HCT116 (cell line): ENCODE measurements around the gene HES5. TPM values are rescaled to one million over a fixed set of nuclear protein-coding genes. Genes with fewer than 3 reads are reported as not detected.

Experiments used
- ATAC-seq: fragments of 200-7000 bp; cut with Tn5 transposase; 2 replicates; pipeline ENCODE4 v1.9.1; 2020; ENCODE audit warnings: mild to moderate bottlenecking, moderate library complexity
- BruUV-seq: library from RNA; stranded (reverse); fragments of 400-500 nt; replicated peaks from 2 replicates; lab custom pipeline; 2021; lab: Mats Ljungman, UMichigan
- CTCF ChIA-PET: fragments of 300-600 bp; sonication (Branson Sonifier 250); formaldehyde crosslinking; loops from one replicate; lab custom pipeline; 2021; ENCODE audit warnings: antibody characterized with exemption; lab: Charles Lee
- POLR2A ChIA-PET: fragments of 300-600, 350-600 bp; sonication (Branson Sonifier 250); formaldehyde crosslinking; loops from one replicate; lab custom pipeline; 2021; ENCODE audit warnings: antibody characterized with exemption; lab: Charles Lee
- RAD21 ChIA-PET, 2 experiments: fragments of 300-600 bp; sonication (Branson Sonifier 250); formaldehyde crosslinking; loops; one replicate each; lab custom pipeline; 2023; ENCODE audit warnings: low total read pairs in 2 of 2; ENCODE audit not compliant: uncharacterized antibody in 2 of 2, unreplicated experiment in 2 of 2, low non-redundant PET in 1 of 2; lab: Charles Lee
- DNase-seq: peaks from one replicate; pipeline ENCODE4 v3.0.0-alpha.2; 2010; ENCODE audit warnings: low read depth, low spot score
- H2AFZ ChIP-seq: fragments of 200-600 bp; shearing (Covaris generic), sonication (generic); 2 replicates; pipeline ENCODE4 v1.6.1; 2017; ENCODE audit warnings: low read depth, mixed run types, mixed read lengths, antibody characterized with exemption, low read length; ENCODE audit not compliant: poor library complexity, severe bottlenecking
- H3K27ac ChIP-seq: 2 replicates; pipeline ENCODE4 v1.5.1; 2012; ENCODE audit warnings: low read depth, low read length
- H3K27me3 ChIP-seq: fragments of 200-600 bp; sonication (generic); 2 replicates; pipeline ENCODE4 v1.6.1; 2016; ENCODE audit warnings: mixed run types, low read length, mixed read lengths; ENCODE audit not compliant: insufficient read depth
- H3K36me3 ChIP-seq, 2 experiments: fragments of 200-500 bp in 1 of 2; fragments of 200-600 bp in 1 of 2; sonication (Bioruptor generic) in 1 of 2; sonication (generic) in 1 of 2; 2 replicates each; pipeline versions ENCODE4 v1.5.1 to v1.6.1; 2014 to 2016; ENCODE audit warnings: low read length in 2 of 2, inconsistent platforms in 1 of 2, mixed read lengths in 1 of 2, mixed run types in 1 of 2; ENCODE audit not compliant: insufficient read depth in 2 of 2, control insufficient read depth in 1 of 2
- H3K4me1 ChIP-seq, 2 experiments: fragments of 200-600 bp in 1 of 2; sonication (generic) in 1 of 2; 2 replicates each; pipeline versions ENCODE4 v1.5.1 to v1.6.1; 2012 to 2017; ENCODE audit warnings: low read length in 2 of 2, inconsistent platforms in 1 of 2, mild to moderate bottlenecking in 1 of 2, mixed read lengths in 1 of 2, mixed run types in 1 of 2, moderate library complexity in 1 of 2; ENCODE audit not compliant: insufficient read depth in 2 of 2, control insufficient read depth in 1 of 2
- H3K4me2 ChIP-seq: fragments of 200-600 bp; sonication (generic); 2 replicates; pipeline ENCODE4 v1.6.1; 2017; ENCODE audit warnings: mixed run types, low read length, mixed read lengths
- H3K4me3 ChIP-seq, 2 experiments: fragments of 200-600 bp in 1 of 2; sonication (generic) in 1 of 2; replicated peaks in 1 of 2; 2 replicates each; pipeline ENCODE4 v1.5.1; 2011 to 2016; ENCODE audit warnings: low read length in 2 of 2, control low read depth in 1 of 2, low read depth in 1 of 2, mild to moderate bottlenecking in 1 of 2, mixed read lengths in 1 of 2, mixed run types in 1 of 2
- H3K79me2 ChIP-seq: fragments of 200-600 bp; sonication (generic); 2 replicates; pipeline ENCODE4 v1.6.1; 2017; ENCODE audit warnings: mild to moderate bottlenecking, mixed run types, low read length, moderate library complexity, mixed read lengths; ENCODE audit not compliant: insufficient read depth
- H3K9ac ChIP-seq: fragments of 200-600 bp; sonication (generic); 2 replicates; pipeline ENCODE4 v1.6.1; 2016; ENCODE audit warnings: low read length, mixed read lengths
- H3K9me2 ChIP-seq: fragments of 200-600 bp; sonication (generic), shearing (Covaris generic); 2 replicates; pipeline ENCODE4 v1.6.1; 2017; ENCODE audit warnings: mixed run types, mild to moderate bottlenecking, moderate library complexity; ENCODE audit not compliant: insufficient read depth
- H3K9me3 ChIP-seq, 2 experiments: fragments of 200-500 bp in 1 of 2; fragments of 200-600 bp in 1 of 2; sonication (Bioruptor generic) in 1 of 2; sonication (generic) in 1 of 2; 2 replicates each; pipeline ENCODE4 v1.6.1; 2014 to 2017; ENCODE audit warnings: low read length in 2 of 2, mixed read lengths in 2 of 2, inconsistent platforms in 1 of 2, low read depth in 1 of 2, mild to moderate bottlenecking in 1 of 2, mixed run types in 1 of 2, moderate library complexity in 1 of 2; ENCODE audit not compliant: control insufficient read depth in 1 of 2, insufficient read depth in 1 of 2
- H4K20me1 ChIP-seq: fragments of 200-600 bp; sonication (generic), shearing (Covaris generic); 2 replicates; pipeline ENCODE4 v1.6.1; 2017; ENCODE audit warnings: mixed run types, mild to moderate bottlenecking, moderate library complexity; ENCODE audit not compliant: insufficient read depth
- EZH2 ChIP-seq: fragments of 200-600 bp; sonication (generic); IDR thresholded peaks from 2 replicates; pipeline ENCODE4 v1.6.1; 2017; ENCODE audit warnings: antibody characterized with exemption, mixed run types
- REST ChIP-seq: IDR thresholded peaks from 2 replicates; pipeline ENCODE4 v1.6.1; 2012; ENCODE audit warnings: low read depth
- SIN3A ChIP-seq: IDR thresholded peaks from 2 replicates; pipeline ENCODE4 v1.6.1; 2012; ENCODE audit warnings: low read depth
- intact Hi-C: fragments of 100-400 bp; cut with micrococcal nuclease; formaldehyde crosslinking; loops from 2 replicates; pipeline ENCODE4 v1.10.0; 2022
- total RNA-seq: library from RNA; stranded (reverse); gene quantifications from one replicate; pipeline ENCODE4 v1.2.1, GENCODE V29; 2021; ENCODE audit not compliant: unreplicated experiment

HES5 gene
- total RNA-seq, 1 experiment from 2014 or later: not detected

GRCh38 chr1:2501820-2502119, 28.3 kb downstream of the HES5 start (continued):
- TF ChIP-seq REST: no peak

GRCh38 chr1:2501041-2501819, 28.8 kb downstream of the HES5 start:
- Histone ChIP-seq H3K36me3 (no peaks in the 10 kb centered on the region), H3K9me2 (no peaks in the 10 kb centered on the region), H3K9me3 (no peaks in the 10 kb centered on the region), H2AFZ (no peak overlapping the region), H3K27ac (no peak overlapping the region), H3K27me3 (no peaks in the 10 kb centered on the region), H3K4me2 (no peak overlapping the region), H4K20me1 (no peaks in the 10 kb centered on the region), H3K4me1 (no peaks in the 10 kb centered on the region; a peak in 1 of 4 replicates), H3K9ac (no peak overlapping the region)
- intact Hi-C loops: no loop called here
- RAD21 ChIA-PET: no interaction called here
- TF ChIP-seq SIN3A (no peak), EZH2 (no peak)
- TF ChIP-seq, all 23 proteins: peak for 0
- POLR2A ChIA-PET: no interaction called here
- Histone ChIP-seq H3K79me2 (no peaks in the 10 kb centered on the region), H3K4me3 (no peak overlapping the region)
- CTCF ChIA-PET: no interaction called here
- ATAC-seq (no peak), DNase-seq (no peak)
- no TSS peak for BruUV-seq
